GM21786 (cell line): ENCODE data around the gene PRKCH.

Source experiments
- ATAC-seq: cut with Tn5 transposase; IDR thresholded peaks from one replicate; pipeline ENCODE4 v1.9.1; 2021; ENCODE audit not compliant: unreplicated experiment

The PRKCH gene

DNA sequence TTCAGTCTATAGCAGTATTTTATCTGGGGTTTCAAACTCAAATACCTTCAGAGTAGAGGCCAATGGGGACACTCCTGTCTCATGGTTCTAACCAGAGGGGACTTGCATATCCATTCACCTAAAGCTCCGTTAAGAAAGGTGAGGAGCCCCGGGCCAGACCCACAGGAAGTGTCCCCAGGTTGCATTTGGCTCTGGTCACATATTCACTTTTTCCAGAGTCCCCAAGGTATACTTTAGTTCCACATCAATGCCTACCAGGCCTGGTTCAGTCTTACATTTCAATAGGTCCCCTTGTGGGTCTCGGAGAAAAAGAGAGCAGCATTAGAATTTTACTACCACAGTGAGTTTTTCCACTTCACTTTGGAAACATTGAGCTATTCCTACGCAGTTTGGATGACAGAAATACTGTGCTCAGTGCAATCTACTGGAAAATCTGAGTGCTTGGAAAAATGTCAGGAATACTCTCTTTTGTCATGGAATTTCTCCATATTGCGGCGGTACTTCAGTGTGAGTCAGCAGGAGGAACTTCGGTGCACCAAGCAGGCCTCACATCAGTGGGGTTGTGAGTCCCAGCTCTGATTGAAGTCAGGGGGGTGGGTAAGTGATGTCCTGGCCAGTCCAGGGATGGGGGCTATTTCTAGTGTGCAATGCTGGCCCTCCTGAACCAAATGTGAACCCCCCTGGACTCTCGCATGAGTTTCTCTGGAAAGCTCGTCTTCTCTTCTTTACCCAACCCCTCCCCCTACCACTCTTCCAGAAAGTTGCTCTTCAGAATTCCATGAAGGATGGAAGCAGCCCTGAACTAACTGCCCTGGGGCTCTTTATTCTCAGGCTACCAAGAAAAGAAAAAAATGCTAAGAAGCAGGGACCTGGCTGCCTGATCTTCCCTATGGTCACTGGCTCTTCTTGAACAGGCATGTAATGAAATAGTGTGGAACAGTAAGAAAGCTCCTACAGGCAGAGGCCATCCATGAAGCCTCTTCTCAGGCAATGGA is 184.7 kb downstream of the PRKCH start:
- ATAC-seq = no peak

DNA sequence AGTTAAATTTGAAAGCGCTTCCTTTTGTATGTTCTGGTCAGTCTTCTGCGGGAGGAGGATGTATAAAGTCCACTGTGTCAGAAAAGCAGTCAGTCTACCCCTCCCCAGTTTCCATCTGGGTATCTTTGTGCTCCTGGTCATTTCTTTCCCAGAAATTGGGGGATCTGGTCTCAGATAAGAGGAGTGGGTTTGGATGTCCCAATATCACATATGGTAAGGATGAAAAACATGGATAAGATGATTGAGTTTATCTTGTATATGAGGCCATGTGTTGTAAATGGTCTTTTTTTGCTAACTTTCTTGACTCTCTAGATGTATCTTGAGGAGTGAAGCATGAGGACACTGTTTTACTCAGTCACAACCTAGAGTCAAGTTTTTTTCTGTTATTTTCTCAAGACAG is 187.1 kb downstream of the PRKCH start:
- no peak for ATAC-seq

DNA sequence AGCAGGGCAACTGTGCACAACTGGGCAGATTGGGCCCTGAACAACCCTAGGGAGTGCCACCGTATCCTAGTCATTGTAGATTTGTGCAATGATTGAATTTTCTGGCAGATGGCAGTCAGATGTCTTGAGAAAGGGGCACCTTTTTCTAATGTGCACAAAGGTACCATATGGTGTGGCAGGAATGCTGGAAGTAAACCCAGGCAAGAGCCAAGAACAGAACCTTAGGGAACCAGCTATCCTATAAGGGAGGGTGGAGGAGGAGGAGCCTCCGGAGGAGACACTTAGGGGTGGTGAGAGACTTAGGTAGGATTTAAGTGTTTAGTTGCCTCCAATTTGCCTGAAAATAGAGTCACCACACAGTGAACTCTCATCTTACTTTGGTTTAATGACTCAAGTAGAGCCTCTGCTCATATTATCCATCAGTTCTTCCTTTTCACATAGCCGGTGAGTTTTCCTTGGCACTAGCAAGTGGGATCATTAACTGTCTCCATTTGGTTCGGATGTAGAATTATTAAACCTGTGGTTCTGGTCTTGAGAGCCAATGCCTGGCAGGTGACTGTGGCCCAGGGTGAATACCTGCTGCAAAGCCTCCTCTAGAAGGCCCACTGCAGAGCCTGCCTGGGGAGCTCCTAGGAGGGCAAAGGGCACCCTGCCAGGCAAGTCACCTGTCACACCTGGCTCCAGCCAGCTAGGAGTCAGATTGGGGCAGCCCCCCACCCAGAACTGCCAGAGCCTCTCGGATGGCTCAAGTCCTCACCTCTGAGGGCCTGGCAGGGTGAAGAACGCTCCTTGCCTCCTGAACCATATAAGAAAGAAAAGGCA is 189.6 kb downstream of the PRKCH start:
- no peak for ATAC-seq

DNA sequence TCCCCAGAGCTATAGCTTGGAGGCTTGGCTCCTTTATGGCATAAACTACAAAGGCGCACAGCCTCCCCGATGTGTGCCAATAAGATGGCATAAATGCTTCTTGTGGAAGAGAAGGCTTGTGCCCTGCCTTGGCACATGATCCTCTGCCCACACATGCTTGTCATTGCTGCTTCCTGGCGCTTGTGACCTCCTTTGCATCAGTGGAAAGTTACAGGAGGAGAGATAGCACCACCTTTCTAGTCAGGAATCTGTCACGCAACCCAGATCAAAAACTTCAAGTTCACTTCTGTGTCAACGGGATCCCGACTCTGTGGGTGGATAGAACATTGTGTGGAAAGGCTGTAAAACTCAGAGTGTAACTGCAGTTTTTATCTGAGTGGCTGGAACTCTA is 190.2 kb downstream of the PRKCH start:
- ATAC-seq = no peak

DNA sequence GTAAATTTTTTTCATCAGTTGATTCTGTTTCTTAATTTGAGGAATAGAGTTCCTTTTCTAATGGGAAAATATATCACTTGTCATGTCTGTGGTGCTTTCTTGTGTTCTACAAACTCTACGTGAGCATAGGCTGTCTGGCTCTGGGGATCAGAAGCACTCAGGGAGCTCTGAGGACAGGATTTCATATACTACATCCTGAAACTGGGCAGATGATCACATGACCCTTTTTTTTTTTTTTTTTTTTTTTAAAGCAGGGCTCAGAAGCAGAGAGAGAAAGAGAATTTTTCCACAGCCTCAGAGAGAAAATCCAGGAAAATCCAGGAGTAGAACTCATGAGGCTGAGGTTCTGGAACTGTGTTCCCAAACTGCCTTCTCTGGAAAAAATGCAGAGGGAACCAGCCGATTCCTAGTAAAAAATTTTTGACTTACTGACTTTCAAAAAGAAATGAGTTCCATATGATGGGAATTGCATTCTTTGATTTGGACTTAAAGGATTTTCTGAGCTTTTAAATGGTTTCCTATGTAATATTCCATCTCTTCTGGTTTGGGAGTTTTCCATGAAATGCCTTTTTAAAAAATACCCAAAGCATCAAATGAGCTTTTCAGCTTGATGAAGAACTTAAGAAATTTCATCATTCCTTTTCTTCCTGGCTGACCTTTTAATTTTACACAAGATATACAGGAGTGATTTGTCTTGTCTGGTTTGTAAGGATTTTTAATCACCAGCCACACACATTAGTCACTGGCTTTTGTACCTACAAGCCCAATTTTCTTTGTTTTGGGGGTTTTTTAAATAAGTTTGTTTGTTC is 190.9 kb downstream of the PRKCH start:
- no peak for ATAC-seq

DNA sequence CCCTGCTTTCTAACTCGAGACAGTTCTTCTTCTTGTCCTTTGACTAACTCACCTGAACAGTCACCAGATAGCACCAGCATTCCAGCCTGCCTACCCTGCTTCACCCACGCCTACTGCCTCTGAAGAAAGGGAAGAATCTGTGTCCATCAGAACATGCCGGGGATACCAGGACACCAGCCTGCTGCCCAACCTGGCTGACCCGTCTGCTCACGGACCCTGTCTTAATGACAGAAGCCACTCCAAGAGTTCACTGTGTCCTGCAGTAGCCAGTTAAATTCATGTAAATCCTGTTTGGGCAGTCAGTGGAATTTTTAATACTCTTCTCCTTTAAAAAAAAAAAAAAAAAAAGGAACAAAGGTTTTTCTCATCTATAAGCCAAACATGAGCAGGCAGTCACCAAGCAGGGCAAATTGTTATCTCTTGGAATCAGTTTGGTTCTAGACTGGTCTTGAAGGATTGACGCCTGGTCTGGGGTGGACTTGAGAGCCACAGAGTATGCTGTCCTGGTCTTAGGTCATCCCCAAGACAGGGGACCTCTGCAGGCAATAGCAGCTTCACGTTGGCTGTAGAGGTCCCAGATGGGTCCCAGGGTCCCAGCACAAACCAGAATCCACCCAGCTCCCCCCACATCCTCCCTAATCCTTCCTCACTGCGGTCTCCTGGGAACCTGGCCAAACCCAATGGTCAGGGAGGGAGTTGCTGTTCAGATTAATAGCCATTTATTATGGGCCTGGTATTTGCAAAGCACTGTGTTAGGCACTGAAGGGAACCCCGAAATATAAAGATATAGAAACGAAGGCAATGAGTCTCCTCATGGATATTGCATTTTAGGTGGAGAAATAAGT is 192.8 kb downstream of the PRKCH start:
- no peak for ATAC-seq

DNA sequence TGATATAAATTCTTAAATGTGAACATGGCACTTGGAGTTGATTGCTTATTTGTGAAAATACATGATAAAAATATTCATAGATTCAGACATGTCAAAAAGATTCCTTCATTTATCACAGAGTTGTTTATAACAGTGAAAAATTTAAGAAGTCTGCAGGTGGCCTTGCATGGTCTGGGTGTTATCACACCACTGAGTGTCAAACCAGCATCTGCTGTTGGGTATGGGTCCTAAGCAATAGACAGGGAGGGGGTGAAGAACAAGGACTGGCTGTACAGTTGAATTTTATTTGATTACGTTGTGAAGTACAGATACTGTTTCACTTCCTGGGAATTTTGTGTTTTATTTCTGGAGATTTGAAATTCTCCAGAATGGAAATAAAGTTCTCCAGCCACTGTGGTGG is 193.5 kb downstream of the PRKCH start:
- no peak for ATAC-seq

DNA sequence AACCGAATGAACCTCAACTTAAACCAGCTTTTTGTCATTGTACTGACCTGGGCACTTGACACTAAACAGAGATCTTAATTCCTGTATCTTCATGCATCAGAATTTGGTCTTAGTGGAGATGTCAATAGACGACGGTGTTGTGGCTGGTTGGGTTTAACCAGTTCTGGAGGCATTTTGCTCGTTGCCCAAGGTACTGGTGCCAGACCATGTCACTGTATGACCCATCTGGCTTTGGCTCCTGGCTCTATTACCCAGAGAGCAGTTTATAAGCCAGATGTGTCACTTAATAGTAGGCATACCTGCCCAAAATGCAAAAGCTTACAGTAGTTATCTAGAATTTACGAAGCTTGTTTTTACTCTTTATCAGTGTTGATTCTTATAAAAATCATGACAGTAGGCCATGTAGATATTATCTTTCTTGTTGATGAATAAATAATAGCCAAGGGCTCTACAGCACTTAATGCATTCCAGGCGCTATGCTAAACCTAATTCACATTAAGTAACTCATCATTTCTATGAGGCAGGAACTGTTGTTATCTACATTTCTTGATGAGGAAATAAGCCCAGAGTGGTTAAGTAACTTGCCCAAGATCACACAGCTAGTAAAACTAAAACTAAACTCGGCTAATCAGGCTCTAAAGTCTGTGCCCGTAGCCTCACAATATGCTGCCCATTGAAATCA is 194.2 kb downstream of the PRKCH start:
- ATAC-seq = no peak

DNA sequence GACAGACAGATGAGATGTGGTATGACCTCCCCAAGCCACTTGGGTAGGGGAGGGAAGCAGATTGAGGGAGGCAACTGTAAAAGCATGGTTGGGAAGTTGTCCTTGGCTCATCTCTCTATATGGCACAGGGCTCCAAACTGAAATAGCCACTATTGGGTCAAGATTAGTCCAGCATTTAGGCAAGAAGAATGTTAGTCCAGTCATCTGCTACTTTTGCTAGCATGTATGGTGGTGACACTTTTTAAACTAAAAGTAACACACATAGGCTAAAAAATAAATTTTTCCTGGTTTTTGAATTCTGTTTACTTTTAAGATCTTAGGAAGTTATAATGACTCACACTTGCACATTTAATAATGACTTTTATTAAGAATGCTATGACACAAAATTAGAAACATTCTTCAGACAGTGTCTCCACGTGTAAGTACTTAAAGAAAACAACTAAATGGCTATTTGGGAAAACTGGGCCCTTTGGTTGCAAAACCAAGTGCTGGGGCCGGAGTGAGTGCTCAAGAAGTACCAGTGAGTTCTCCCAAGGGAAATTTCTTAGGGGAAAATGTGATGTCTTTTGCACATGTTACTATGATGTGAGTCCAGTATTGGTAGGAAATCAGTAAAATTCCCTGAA is 194.9 kb downstream of the PRKCH start:
- no peak for ATAC-seq

DNA sequence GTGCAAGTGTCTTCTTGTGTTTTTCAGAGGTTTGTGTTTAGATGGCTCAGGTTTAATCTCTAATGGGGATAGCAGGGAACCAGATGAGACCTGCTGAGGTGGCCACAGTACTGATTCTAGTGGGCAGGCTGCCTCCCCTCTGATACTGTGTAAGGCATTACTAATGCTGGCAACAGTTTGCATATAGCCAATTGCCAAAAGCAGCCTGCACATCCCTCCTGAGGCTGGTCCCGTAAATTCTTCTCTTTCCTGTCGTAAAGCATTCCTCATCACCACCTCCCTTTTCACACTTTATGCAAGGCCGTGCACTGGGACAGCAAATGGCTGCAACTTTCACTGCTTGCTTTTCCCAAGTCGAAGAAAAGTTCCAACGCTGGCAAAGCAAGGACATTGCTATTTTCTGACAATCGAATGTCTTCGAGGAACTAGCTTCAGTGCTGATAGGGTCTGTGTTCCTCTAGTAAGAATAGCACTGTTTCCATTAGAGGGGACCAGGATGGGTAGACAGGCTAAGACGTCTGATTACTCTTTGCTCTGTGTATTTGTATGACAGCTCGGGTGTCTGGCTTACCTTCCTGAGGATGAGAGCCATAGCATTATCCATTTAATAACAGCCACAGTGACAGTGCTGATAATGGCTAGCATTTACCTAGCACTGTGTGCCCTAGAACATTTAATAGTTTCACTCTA is 195.7 kb downstream of the PRKCH start:
- ATAC-seq = no peak

DNA sequence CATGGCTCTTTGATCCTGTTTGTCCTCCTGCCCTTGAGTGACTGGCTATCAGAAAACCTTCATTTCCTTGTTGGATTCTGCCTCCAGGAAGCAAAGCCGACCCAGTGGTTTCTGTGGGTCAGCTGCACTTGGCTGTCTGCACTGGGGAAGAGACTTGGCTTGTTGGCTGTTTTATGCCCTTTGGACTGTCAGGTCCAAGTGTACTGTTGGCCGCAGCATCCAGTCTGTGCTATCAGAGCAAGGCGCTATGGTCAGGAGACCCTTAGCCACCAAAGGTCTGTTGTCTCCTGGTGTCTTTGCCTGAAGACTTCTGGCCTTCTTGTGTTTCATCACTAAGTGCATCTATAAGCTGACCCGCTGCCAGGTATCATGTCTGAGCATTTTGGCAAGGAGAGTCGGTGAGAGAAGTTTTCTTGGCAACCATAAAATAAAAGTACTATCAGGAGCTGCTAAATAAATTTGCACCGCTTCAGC is 196.6 kb downstream of the PRKCH start:
- no peak for ATAC-seq

DNA sequence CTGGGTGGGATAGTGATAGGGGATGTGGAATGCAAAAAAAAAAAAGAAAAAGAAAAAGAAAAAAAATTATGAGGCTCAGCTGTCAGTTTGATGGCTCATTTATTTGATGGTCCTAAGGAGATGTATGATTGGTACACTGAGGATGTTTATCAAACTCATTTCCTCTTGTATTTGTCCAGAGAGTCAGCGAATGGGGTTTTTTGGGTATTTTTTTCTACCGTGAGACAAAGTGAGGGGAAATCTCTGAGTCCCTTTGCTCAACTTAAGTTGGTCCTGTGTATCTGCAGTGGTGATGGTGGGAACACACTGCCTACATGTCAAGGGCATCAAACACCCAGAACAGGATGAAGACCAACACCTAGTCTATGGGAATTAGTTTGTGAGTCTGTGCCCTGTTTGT is 197.0 kb downstream of the PRKCH start:
- ATAC-seq = peak; percentile 56

DNA sequence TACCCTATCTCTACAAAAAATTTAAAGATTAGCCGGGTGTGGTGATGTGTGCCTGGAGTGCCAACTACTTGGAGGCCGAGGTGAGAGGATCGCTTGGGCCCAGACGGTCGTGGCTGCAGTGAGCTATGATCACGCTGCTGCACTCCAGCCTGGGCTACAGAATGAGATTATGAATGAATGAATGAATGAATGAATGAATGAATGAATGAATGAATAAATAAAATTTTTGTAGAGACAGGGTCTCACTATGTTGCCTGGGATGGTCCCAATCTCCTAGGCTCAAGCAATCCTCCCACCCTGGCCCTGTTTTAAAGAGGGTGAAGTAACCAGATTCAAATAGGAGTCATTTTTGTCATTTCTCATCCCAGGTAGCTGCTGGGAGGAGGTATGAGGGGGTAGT is 197.7 kb downstream of the PRKCH start:
- no peak for ATAC-seq

DNA sequence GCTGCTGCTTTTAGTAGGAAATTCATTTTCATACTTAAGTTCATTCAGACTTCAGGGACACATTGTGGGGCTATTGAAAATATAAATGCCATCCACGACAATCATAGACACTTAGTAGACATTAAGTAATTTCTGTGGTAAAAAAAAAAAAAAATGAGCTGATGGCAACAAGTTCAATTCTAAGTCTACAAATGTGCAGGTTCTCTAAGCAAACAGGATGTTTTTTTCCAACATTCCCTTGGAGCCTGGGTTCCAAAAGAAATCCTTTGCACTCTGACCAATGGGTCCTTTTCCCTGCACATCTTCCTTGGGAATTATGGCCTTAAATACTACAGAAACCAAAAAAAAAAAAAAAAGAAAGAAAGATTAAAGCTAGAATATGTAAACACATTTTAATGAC is 198.4 kb downstream of the PRKCH start:
- ATAC-seq = no peak

DNA sequence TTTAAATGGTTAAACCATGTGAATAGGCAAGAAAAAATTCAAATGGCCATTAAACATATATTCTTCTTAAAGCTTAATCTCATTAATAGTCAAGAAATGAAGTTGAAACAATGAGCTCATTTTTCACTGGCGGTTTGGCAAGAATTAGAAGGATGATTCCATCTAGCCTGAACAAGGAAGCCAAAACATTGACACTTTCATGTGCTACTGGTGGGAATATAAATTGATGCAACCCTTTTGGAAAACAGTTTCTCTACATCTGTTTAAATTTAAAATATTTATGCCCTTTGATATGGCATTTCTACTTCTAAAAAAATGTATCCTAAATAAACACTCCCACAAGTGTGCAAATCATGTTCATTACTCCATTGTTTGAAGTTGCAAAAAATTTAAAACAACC is 199.2 kb downstream of the PRKCH start:
- no peak for ATAC-seq

DNA sequence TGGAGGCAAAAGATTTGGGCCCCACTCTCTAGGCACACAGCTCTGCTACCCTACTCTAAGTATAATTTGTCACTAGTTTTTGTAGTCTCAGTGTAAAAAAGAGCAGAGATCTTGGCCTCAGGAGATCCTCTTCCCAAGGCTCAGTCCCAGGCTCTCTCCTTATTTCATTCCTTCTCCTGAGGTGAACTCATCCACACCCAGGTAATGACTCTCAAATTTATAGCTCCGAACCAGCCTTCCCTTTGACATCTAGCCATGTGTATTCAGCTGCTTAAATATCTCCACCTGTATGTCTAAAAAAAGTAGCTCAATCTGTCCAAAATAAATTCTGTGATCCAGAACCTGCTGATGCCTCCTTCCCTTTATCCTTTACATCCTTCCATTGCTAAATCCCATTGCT is 200.4 kb downstream of the PRKCH start:
- ATAC-seq = no peak

DNA sequence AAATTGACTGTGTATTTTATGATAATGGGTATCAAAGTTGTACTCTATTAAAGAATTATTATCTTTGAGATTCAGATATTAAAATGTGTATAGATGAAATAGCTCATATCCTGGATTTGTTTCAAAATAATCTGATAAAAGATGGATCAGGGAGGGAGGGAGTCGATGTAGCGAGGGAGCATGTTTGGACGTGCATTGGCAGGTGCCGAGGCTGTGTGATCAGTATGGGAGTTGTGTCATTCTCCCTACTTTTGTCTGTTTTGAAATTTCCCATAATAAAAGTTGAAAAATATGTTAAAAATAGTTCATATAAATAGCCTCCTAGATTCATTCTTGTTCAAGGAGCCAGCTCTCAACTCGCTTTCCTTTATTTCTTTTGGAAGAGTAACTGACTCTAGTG is 202.4 kb downstream of the PRKCH start:
- no peak for ATAC-seq

DNA sequence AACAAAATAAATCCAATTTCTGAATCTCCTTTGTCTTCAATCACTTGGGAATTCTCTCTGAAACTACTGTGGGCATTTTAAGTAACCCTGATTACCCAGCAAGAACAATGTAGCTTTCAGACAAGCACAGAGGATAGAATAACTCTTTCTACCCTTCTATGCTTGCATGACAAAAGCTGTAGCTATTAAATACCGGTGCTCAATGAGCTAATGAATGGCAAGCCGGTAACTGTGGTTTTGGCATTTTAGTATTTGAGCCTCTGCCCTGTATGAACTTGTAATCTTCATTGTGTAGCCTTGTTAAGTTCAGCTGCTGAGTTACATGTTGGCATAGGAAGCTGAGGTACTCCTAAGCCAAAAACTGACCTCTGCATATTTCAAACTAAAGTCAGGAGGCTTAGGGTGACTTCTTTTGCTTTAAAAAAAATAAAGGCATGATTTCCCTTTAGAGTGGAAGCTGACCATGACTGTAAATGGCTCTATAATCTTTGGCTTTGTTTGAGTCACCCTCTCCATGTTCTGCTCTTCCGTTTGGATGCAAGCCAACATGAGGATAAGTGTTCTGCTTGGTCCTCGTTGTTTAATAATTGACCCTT is 202.9 kb downstream of the PRKCH start:
- no peak for ATAC-seq
